H9 (cell line): ENCODE measurements around the gene CYP2D6. TPM values are rescaled to one million over a fixed set of nuclear protein-coding genes. Genes with fewer than 3 reads are reported as not detected.

Experiments
- DNase-seq: peaks from one replicate; pipeline ENCODE4 v3.0.0-alpha.2; 2017
- H2AFZ ChIP-seq: one replicate; pipeline ENCODE4 v1.6.1; 2013; ENCODE audit warnings: mild to moderate bottlenecking, low read length, control low read depth, moderate library complexity
- H2AK5ac ChIP-seq: 2 replicates; pipeline ENCODE4 v1.6.1; 2013; ENCODE audit warnings: low read length, control low read depth, mixed read lengths; ENCODE audit not compliant: insufficient read length
- H2BK120ac ChIP-seq: one replicate; pipeline ENCODE4 v1.6.1; 2013; ENCODE audit warnings: low read depth, mild to moderate bottlenecking, low read length, control low read depth, inconsistent platforms; ENCODE audit not compliant: poor library complexity, severe bottlenecking
- H2BK12ac ChIP-seq: 2 replicates; pipeline ENCODE4 v1.6.1; 2013; ENCODE audit warnings: low read length, control low read depth, mixed read lengths, low read depth; ENCODE audit not compliant: insufficient read length
- H2BK15ac ChIP-seq: 2 replicates; pipeline ENCODE4 v1.6.1; 2013; ENCODE audit warnings: low read depth, low read length, control low read depth
- H2BK20ac ChIP-seq: one replicate; pipeline ENCODE4 v1.6.1; 2013; ENCODE audit warnings: low read depth, mild to moderate bottlenecking, low read length, control low read depth, inconsistent platforms; ENCODE audit not compliant: poor library complexity, severe bottlenecking
- H2BK5ac ChIP-seq: 2 replicates; pipeline ENCODE4 v1.6.1; 2013; ENCODE audit warnings: low read length, control low read depth, mixed read lengths; ENCODE audit not compliant: insufficient read length
- H3K14ac ChIP-seq: 2 replicates; pipeline ENCODE4 v1.6.1; 2013; ENCODE audit warnings: low read length, control low read depth; ENCODE audit not compliant: insufficient read depth
- H3K18ac ChIP-seq: 2 replicates; pipeline ENCODE4 v1.6.1; 2013; ENCODE audit warnings: low read depth, mild to moderate bottlenecking, mixed read lengths, low read length, control low read depth; ENCODE audit not compliant: insufficient read length
- H3K23ac ChIP-seq: 2 replicates; pipeline ENCODE4 v1.6.1; 2013; ENCODE audit warnings: low read length, control low read depth, mixed read lengths, low read depth; ENCODE audit not compliant: insufficient read length
- H3K23me2 ChIP-seq: 2 replicates; pipeline ENCODE4 v1.6.1; 2013; ENCODE audit warnings: low read depth, mild to moderate bottlenecking, mixed read lengths, low read length, control low read depth; ENCODE audit not compliant: insufficient read length, poor library complexity, severe bottlenecking
- H3K27ac ChIP-seq: 2 replicates; pipeline ENCODE4 v1.5.1; 2013; ENCODE audit warnings: low read length, control low read depth, mixed read lengths, low read depth; ENCODE audit not compliant: insufficient read length
- H3K27me3 ChIP-seq: 2 replicates; pipeline ENCODE4 v1.6.1; 2013; ENCODE audit warnings: low read length, control low read depth, inconsistent platforms; ENCODE audit not compliant: insufficient read depth
- H3K4ac ChIP-seq: 2 replicates; pipeline ENCODE4 v1.6.1; 2013; ENCODE audit warnings: low read depth, mild to moderate bottlenecking, control low read depth, inconsistent platforms, low read length, moderate library complexity
- H3K4me1 ChIP-seq: 2 replicates; pipeline ENCODE4 v1.6.1; 2013; ENCODE audit warnings: low read length, control low read depth, inconsistent platforms; ENCODE audit not compliant: insufficient read depth
- H3K4me2 ChIP-seq: 2 replicates; pipeline ENCODE4 v1.6.1; 2013; ENCODE audit warnings: low read length, control low read depth, mixed read lengths; ENCODE audit not compliant: insufficient read length, insufficient read depth
- H3K56ac ChIP-seq: 2 replicates; pipeline ENCODE4 v1.6.1; 2013; ENCODE audit warnings: low read depth, mild to moderate bottlenecking, mixed read lengths, low read length, control low read depth; ENCODE audit not compliant: insufficient read length
- H3K79me1 ChIP-seq: 2 replicates; pipeline ENCODE4 v1.6.1; 2013; ENCODE audit warnings: low read depth, mild to moderate bottlenecking, moderate library complexity, low read length, control low read depth, inconsistent platforms; ENCODE audit not compliant: insufficient read depth, poor library complexity, severe bottlenecking
- H3K79me2 ChIP-seq: 2 replicates; pipeline ENCODE4 v1.6.1; 2013; ENCODE audit warnings: low read length, control low read depth, inconsistent platforms; ENCODE audit not compliant: insufficient read depth
- H3K9ac ChIP-seq: 2 replicates; pipeline ENCODE4 v1.6.1; 2013; ENCODE audit warnings: low read length, control low read depth, mixed read lengths; ENCODE audit not compliant: insufficient read length; ENCODE audit errors: extremely low read depth
- H3K9me3 ChIP-seq: one replicate; pipeline ENCODE4 v1.6.1; 2013; ENCODE audit warnings: low read depth, low read length, inconsistent platforms; ENCODE audit not compliant: control insufficient read depth
- H3T11ph ChIP-seq: one replicate; pipeline ENCODE4 v1.6.1; 2013; ENCODE audit warnings: mild to moderate bottlenecking, low read length, control low read depth, inconsistent platforms
- H4K20me1 ChIP-seq: one replicate; pipeline ENCODE4 v1.6.1; 2013; ENCODE audit not compliant: control insufficient read depth, insufficient read length, insufficient read depth
- H4K5ac ChIP-seq: 2 replicates; pipeline ENCODE4 v1.6.1; 2013; ENCODE audit warnings: low read depth, mild to moderate bottlenecking, mixed read lengths, low read length, control low read depth; ENCODE audit not compliant: insufficient read length
- H4K8ac ChIP-seq: replicated peaks from 2 replicates; pipeline ENCODE4 v1.6.1; 2013; ENCODE audit warnings: low read length, control low read depth, mixed read lengths, low read depth; ENCODE audit not compliant: insufficient read length
- H4K91ac ChIP-seq: 2 replicates; pipeline ENCODE4 v1.6.1; 2013; ENCODE audit warnings: low read depth, mild to moderate bottlenecking, moderate library complexity, mixed read lengths, low read length, control low read depth; ENCODE audit not compliant: insufficient read length
- H3K27ac Mint-ChIP-seq, 3 experiments: 2 replicates in 2 of 3; 3 replicates in 1 of 3; pipeline ENCODE4 v1.8.0; 2020 to 2021; ENCODE audit warnings: mixed read lengths in 3 of 3, mild to moderate bottlenecking in 1 of 3, moderate library complexity in 1 of 3
- H3K27me3 Mint-ChIP-seq: 2 replicates; pipeline ENCODE4 v1.8.0; 2021; ENCODE audit warnings: low read depth, mild to moderate bottlenecking, moderate library complexity, mixed read lengths
- H3K36me3 Mint-ChIP-seq, 3 experiments: 2 replicates in 2 of 3; 3 replicates in 1 of 3; pipeline ENCODE4 v1.8.0; 2020 to 2021; ENCODE audit warnings: low read depth in 3 of 3, mixed read lengths in 3 of 3; ENCODE audit not compliant: insufficient read depth in 1 of 3
- H3K4me1 Mint-ChIP-seq, 2 experiments: 2 replicates each; pipeline ENCODE4 v1.8.0; 2020; ENCODE audit warnings: mixed read lengths in 2 of 2
- H3K4me3 Mint-ChIP-seq, 2 experiments: 2 replicates in 1 of 2; 3 replicates in 1 of 2; pipeline ENCODE4 v1.8.0; 2020 to 2021; ENCODE audit warnings: mild to moderate bottlenecking in 2 of 2, mixed read lengths in 2 of 2, moderate library complexity in 1 of 2
- H3K9me3 Mint-ChIP-seq, 2 experiments: 2 replicates in 1 of 2; 3 replicates in 1 of 2; pipeline ENCODE4 v1.8.0; 2020; ENCODE audit warnings: mild to moderate bottlenecking in 2 of 2, mixed read lengths in 2 of 2, moderate library complexity in 1 of 2
- CTCF ChIP-seq: fragments of 200-600 bp; sonication (generic); conservative IDR thresholded peaks from 3 replicates; pipeline ENCODE4 v1.8.0; 2021; ENCODE audit warnings: antibody characterized with exemption, mild to moderate bottlenecking
- WGBS: extraction: QIAGEN DNeasy Blood & Tissue Kit; methylation state at CpG from one replicate; pipeline ENCODE4 v1.1.7; 2013; ENCODE audit warnings: missing lambda C conversion rate, low lambda C conversion rate, mixed read lengths; ENCODE audit not compliant: insufficient read length; ENCODE audit errors: extremely low coverage; 5-methylcytosine and 5-hydroxymethylcytosine counted together
- total RNA-seq: library from RNA; stranded (reverse); gene quantifications from 2 replicates; pipeline ENCODE4 v1.2.1, GENCODE V29; 2021

Gene CYP2D6
- total RNA-seq, 1 experiment from 2014 or later, result 2.3 TPM

- H2BK5ac ChIP-seq, result no peak overlapping the region
- no peaks in the 10 kb centered on the region for H3K9me3 Mint-ChIP-seq
- H3K9ac ChIP-seq, result no peak overlapping the region
- no peak overlapping the region for H2BK20ac ChIP-seq
- no CpG with 5 or more reads among the region's 7 CpGs for WGBS
- no peak overlapping the region for H4K5ac ChIP-seq
- TF ChIP-seq CTCF, result no peak
- no peak overlapping the region for H3K14ac ChIP-seq
- no peaks in the 10 kb centered on the region for H3K79me1 ChIP-seq
- no peak overlapping the region for H3K27ac ChIP-seq
- peaks cover 6 to 32% (median 11%) of the 10 kb centered on the region in 3 experiments; a peak in 6 of 7 replicates for H3K36me3 Mint-ChIP-seq
- H4K91ac ChIP-seq, result no peak overlapping the region
- H3K4ac ChIP-seq, result no peak overlapping the region
- H3K23ac ChIP-seq, result no peak overlapping the region
- H3K4me2 ChIP-seq, result no peak overlapping the region
- H2AK5ac ChIP-seq, result no peak overlapping the region
- H2BK15ac ChIP-seq, result no peak overlapping the region
- no peak overlapping the region for H2BK12ac ChIP-seq
- H3K56ac ChIP-seq, result no peak overlapping the region
- no peak overlapping the region; a peak in 2 of 7 replicates for H3K27ac Mint-ChIP-seq
- no peak overlapping the region for H3K18ac ChIP-seq
- no peaks in the 10 kb centered on the region for H3K4me1 ChIP-seq
- no peaks in the 10 kb centered on the region for H3K9me3 ChIP-seq
- H2BK120ac ChIP-seq, result no peak overlapping the region
- DNase-seq, result no peak
- no peak overlapping the region for H3K4me3 Mint-ChIP-seq
- no peak overlapping the region for H3T11ph ChIP-seq
- H3K27me3 Mint-ChIP-seq, result peaks cover 2% of the 10 kb centered on the region
- peaks cover 0 to 4% of the 10 kb centered on the region in 2 experiments; a peak in 1 of 4 replicates for H3K4me1 Mint-ChIP-seq
- no peaks in the 10 kb centered on the region for H4K20me1 ChIP-seq
- no peaks in the 10 kb centered on the region for H3K79me2 ChIP-seq
- no peak overlapping the region for H2AFZ ChIP-seq
- H4K8ac ChIP-seq, result no peak overlapping the region
- no peaks in the 10 kb centered on the region for H3K23me2 ChIP-seq
- H3K27me3 ChIP-seq, result no peaks in the 10 kb centered on the region
Observed at GRCh38 chr22:42155053-42155543, 24.5 kb upstream of the CYP2D6 start.
